Measurements from ENCODE around the gene MRO.
"Not testable (repeated sequence)": the region's sequence is repeated elsewhere in the genome, so short reads cannot be mapped to it uniquely, and the experiment has no call there.

The MRO gene

GRCh38 chr18:50790948-50791347 lies 28.9 kb downstream of the MRO start:
- DNase-seq = no peak

GRCh38 chr18:50790241-50790640 lies 29.6 kb downstream of the MRO start:
- DNase-seq = no peak

- no peak for DNase-seq
Observed at GRCh38 chr18:50788284-50788683, 31.5 kb downstream of the MRO start.

- DNase-seq = no peak
Observed at GRCh38 chr18:50786864-50787263, 33.0 kb downstream of the MRO start.

- DNase-seq = no peak
Observed at GRCh38 chr18:50783553-50783952, 36.3 kb downstream of the MRO start.

GRCh38 chr18:50779021-50779420 lies 40.8 kb downstream of the MRO start:
- DNase-seq = not testable (repeated sequence)

- no peak for DNase-seq
Observed at GRCh38 chr18:50776383-50776782, 43.4 kb downstream of the MRO start.

GRCh38 chr18:50775726-50776125 lies 44.1 kb downstream of the MRO start:
- DNase-seq = no peak

- DNase-seq = no peak
Observed at GRCh38 chr18:50775207-50775606, 44.6 kb downstream of the MRO start.

GRCh38 chr18:50769463-50769862 lies 50.4 kb downstream of the MRO start:
- no peak for DNase-seq

- DNase-seq = no peak
Observed at GRCh38 chr18:50757358-50757757, 62.5 kb downstream of the MRO start.

- DNase-seq = no peak
Observed at GRCh38 chr18:50754297-50754696, 65.5 kb downstream of the MRO start.

- DNase-seq = no peak
Observed at GRCh38 chr18:50753311-50753710, 66.5 kb downstream of the MRO start.

- no peak for DNase-seq
Observed at GRCh38 chr18:50751947-50752346, 67.9 kb downstream of the MRO start.

GRCh38 chr18:50751490-50751889 lies 68.3 kb downstream of the MRO start:
- DNase-seq = peak; percentile 59

- no peak for DNase-seq
Observed at GRCh38 chr18:50750546-50750945, 69.3 kb downstream of the MRO start.

GRCh38 chr18:50749945-50750344 lies 69.9 kb downstream of the MRO start:
- DNase-seq = no peak

GRCh38 chr18:50749421-50749820 lies 70.4 kb downstream of the MRO start:
- no peak for DNase-seq

GRCh38 chr18:50748243-50749229 lies 71.3 kb downstream of the MRO start:
- peak; percentile 57 for DNase-seq

GRCh38 chr18:50747849-50748242 lies 72.0 kb downstream of the MRO start:
- DNase-seq = no peak

GRCh38 chr18:50745945-50746344 lies 73.9 kb downstream of the MRO start:
- DNase-seq = no peak

Measured in retina (tissue), 1 donor.